T-helper 2 cell (primary cell): Measurements from ENCODE around the gene SEMA4D.

Source experiments
- DNase-seq, 5 experiments: peaks; one replicate each; pipeline versions ENCODE4 v3.0.0 to v3.0.0-alpha.2; 2012 to 2022
- total RNA-seq, 2 donors: gene quantifications; one replicate each; lab custom pipeline; 2026; lab: John Stamatoyannopoulos, UW

Gene SEMA4D, protein sequence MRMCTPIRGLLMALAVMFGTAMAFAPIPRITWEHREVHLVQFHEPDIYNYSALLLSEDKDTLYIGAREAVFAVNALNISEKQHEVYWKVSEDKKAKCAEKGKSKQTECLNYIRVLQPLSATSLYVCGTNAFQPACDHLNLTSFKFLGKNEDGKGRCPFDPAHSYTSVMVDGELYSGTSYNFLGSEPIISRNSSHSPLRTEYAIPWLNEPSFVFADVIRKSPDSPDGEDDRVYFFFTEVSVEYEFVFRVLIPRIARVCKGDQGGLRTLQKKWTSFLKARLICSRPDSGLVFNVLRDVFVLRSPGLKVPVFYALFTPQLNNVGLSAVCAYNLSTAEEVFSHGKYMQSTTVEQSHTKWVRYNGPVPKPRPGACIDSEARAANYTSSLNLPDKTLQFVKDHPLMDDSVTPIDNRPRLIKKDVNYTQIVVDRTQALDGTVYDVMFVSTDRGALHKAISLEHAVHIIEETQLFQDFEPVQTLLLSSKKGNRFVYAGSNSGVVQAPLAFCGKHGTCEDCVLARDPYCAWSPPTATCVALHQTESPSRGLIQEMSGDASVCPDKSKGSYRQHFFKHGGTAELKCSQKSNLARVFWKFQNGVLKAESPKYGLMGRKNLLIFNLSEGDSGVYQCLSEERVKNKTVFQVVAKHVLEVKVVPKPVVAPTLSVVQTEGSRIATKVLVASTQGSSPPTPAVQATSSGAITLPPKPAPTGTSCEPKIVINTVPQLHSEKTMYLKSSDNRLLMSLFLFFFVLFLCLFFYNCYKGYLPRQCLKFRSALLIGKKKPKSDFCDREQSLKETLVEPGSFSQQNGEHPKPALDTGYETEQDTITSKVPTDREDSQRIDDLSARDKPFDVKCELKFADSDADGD
- total RNA-seq = 426 reads per million in 2 donors

DNA sequence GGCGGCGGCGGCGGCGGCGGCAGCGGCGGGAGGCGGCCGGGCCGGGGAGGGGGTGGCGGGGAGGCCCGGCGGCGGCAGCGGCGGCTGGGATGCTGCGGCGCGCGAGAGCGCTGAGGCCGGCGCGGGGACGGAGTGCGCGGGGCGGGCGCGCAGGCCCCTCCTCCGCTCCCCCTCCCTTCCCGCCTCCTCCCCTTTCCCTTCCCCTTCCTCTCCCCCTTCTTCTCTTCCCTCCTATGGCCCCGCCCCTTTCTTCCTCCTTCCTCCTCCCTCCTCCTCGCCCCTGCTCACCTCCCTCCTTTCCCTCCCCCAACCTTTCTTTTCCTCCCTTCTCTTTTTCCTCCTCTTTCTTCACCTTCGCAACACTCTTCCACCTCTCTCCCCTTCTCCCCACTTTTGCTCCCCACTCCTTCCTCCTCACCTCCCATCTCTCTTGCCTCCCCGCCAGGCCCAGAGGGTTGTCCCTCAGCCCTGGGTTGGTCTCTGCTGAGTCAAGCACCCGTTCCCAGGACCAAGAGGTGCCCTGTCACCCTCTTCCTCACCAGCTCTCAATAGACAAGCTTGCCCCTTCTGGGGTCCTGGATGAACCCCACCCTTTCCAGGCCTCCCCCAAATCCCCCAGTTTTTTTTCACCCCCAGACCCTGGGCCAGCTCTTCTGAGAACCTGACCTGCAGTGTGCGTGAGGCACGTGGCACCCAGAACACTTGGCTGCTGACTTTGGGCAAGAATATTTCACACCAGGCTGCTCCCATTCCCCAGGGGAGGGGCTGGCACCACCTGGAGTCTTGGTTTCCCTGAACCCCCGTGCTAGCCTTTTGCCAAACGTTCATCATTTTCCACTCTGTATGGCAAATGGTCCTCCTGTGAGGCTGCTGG is at the start of gene SEMA4D:
TSS of gene SEMA4D (minus strand) at position 136 of the 874 bp plus-strand sequence. CDS start 92,657 bp downstream, outside the sequence.
- DNase-seq = peak in 4 of 5 experiments; percentile 27 to 89 (median 44)

DNA sequence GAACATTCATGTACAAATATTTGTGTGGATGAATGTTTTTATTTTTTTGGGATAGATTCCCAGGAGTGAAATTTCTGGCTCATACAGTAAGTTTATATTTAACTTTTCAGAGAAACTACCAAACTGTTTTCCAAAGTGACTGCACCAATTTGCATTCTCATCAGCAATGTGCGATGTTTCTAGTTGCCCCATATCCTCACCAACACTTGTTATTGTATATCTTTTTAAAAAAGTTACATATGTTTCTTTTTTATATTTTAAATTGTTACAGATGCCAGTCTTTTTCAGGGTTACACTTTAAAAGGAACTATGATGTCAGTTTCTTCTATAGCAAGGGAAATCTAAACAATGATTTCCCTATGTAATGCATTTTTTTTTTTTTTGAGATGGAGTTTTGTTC is 49.1 kb upstream of the SEMA4D start:
- no peak for DNase-seq

DNA sequence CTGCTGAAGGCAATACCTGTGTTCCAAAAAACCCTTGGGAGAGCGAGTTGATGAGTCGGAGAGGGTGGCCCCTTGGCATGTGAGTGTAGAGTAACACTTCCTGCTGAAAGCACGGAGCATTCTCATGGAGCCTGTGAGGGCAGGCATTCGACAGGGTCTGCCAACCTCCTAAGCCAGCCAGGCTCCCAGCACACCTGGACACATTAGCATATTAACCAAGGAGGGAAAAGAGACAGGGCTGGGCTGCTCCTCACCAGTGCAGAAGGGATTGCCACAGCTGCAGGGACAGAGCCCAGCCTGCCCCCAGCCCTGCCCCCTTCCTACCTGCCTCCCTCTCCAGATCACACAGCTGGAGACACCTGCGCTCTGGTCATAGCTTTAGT is 46.4 kb upstream of the SEMA4D start:
- DNase-seq = no peak

GRCh38 chr9:89543621-89544278 is 45.8 kb upstream of the SEMA4D start:
- no peak for DNase-seq

GRCh38 chr9:89543111-89543510 is 45.2 kb upstream of the SEMA4D start:
- DNase-seq = no peak

DNA sequence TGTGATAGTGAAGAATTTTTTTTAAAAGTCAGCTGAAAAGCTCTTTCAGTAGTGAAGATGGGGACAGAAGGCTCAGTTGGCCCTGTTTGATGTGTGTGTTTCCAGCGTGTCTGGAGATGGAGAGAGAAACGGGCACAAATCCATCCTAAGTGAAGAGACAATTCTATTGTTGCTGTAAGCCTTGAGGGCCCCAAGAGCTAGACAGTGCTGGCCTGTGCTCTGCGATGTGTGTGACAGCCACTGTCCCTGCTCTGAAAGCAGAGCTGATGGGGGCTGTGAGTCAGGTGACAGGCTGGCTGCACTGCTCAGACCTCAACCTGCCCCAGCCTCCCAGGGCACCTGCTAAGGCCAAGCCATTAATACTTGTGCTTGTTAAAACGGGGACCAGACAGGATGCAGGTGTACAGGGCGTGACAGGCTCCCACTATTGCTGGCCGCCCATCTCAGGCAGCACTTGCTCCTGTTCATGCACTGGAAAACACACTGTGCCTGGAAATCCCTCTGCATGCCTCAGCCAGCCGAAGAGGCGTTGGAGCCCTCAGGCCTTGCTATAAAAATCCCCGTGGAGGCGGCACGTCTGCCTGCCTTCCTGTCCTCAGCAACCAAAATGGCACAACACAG is 44.6 kb upstream of the SEMA4D start:
- DNase-seq = no peak

- DNase-seq = no peak
Measured at GRCh38 chr9:89541798-89542197, 43.9 kb upstream of the SEMA4D start.

DNA sequence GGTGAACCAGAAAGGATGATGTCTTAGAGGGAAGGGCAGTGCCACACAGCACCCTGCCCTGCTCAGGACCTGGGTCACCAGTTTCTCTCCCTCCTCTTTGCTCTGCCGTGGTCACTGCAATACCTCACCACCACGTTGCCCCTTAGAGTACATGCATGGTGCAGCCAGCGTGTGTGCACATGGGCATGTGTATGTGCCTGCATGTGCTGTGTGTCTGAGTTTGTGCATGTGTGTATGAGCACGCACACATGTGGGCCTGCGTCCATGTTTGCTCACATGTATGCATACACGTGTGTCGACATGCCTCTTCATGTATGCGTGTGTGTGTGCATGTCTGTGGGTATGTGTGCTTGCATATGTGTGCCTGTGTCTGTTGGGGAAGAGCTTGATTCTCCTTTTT is 41.5 kb upstream of the SEMA4D start:
- no peak for DNase-seq

DNA sequence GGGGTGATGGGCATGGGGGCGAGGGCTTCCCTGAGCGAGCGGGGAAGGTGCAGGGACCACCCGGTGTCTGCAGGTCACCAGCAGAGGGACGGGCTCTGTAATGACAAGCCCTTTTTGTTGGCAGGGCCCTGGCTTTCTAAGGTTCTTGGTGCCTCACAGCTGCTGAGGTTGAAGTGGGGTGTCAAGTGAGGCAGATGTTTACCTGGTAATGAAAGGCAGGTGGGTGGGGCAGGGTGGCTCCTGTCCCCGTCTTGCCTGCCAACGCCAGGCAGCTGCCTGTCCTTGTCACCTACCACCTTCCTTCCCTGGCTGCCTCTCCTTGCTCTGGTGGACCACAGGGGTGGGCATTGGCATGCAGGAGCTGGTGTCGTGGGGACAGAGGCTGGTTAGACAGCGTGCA is 41.0 kb upstream of the SEMA4D start:
- peak in 1 of 5 experiments; percentile 33 for DNase-seq

DNA sequence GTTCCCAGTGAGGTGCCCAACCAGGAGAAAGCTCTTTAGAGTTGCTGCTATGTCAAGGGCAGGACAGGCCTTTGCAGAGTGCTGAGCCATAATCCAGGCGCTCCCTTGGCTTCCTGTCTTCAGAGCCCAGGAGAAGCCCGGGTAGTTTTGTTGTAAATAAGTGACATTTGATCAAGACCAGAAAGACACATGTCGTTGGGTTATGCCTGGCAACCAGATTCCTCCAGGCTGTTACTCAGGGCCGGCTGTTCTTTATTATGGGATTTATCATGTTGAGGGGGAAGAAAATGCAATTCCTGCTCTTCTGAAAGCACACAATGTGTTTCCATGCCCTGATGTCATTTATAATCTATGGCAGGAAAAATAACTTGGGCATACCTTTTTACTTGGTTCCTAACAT is 39.3 kb upstream of the SEMA4D start:
- DNase-seq = no peak

GRCh38 chr9:89536600-89536999 is 38.7 kb upstream of the SEMA4D start:
- DNase-seq = peak in 1 of 5 experiments; percentile 85

DNA sequence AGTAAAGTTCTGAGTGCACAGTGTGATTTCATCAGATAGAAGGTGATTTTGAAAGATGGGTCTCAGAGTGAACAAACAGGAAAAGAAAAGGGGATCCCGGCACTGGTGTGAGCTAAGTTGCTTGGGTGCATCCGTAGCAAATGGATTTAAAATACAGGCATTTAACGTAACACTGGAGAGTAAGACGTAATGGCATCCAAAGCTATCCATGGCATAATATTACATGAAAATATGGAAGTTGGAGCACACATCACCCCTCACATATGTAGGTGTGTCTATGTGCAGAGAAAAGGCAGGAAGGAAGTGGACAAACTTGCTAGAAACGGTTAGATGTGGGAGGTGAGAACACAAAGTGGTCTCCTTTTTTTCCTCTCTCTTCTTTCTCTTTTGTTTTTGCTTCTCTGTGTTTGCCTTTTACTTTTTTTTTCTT is 38.2 kb upstream of the SEMA4D start:
- peak in 2 of 5 experiments; percentile 79 to 94 for DNase-seq

GRCh38 chr9:89535461-89535860 is 37.5 kb upstream of the SEMA4D start:
- DNase-seq = no peak

DNA sequence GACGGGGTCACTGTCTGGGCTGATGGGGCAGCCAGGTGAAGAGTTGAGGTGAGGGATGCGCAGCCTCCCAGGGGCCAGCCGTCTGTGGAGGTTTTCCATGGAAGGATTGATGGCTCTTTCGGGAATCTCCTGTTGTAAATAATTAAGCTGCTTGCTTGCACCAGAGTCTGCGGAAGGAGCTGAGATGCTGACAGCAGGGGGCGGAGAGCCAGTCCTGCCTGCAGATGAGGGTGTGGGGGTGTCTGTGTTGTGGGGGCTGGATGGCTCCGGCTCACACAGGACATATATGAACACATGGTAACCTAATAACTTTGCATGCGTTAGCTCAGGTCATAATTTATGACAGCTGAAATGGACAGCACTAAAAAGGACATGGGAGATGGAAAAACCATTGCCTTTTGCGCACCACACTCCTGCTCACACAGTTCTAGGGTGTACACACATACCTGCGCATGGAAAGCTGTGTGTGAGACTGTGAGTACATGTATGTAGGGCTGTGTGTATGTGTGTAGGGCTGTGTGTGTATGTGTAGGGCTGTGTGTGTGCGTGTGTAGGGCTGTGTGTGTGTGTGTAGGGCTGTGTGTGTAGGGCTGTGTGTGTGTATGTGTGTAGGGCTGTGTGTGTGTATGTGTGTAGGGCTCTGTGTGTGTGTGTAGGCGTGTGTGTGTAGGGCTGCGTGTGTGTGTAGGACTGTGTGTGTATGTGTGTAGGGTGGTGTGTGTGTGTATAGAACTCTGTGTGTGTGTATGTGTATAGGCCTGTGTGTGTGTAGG is 36.8 kb upstream of the SEMA4D start:
- DNase-seq = no peak

GRCh38 chr9:89533411-89534095 is 35.6 kb upstream of the SEMA4D start:
- DNase-seq = no peak

- DNase-seq = no peak
Measured at GRCh38 chr9:89532944-89533343, 35.0 kb upstream of the SEMA4D start.

GRCh38 chr9:89532478-89532877 is 34.6 kb upstream of the SEMA4D start:
- no peak for DNase-seq

- DNase-seq = no peak
Measured at GRCh38 chr9:89531766-89532165, 33.9 kb upstream of the SEMA4D start.

DNA sequence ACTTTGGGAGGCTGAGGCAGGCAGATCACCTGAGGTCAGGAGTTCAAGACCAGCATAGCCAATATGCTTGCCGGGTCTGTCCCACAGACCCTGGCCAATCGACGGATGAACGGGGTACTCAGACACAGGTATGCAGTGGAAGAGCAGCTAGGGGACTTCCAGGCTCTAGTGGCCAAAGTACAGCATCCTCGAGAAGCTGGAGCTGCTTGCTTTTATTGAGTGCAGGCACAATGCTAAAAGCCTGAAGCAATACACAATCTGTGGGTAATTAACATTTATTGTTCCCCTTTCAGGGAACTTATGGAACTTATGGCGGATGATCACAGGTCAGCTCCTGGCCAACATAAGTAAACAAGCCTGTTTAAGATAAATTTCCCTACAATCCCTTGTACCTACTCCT is 32.8 kb upstream of the SEMA4D start:
- no peak for DNase-seq
